ENCODE results near the gene CHRNA5. TPM values are rescaled to one million over a fixed set of nuclear protein-coding genes. Genes with fewer than 3 reads are reported as not detected.
"Not testable (repeated sequence)": the region's sequence is repeated elsewhere in the genome, so short reads cannot be mapped to it uniquely, and the experiment has no call there.

Gene CHRNA5
- total RNA-seq, 2 donors from 2014 or later: 1.9 to 2.0 TPM

GRCh38 chr15:78551902-78552301 is 13.4 kb upstream of the CHRNA5 start:
- H3K4me3 ChIP-seq: no peak overlapping the region
- WGBS: 85% methylated on average over 5 of the region's 5 CpGs
- no peaks in the 10 kb centered on the region for H3K9me3 ChIP-seq
- no peak overlapping the region for H3K27ac ChIP-seq
- H3K27me3 ChIP-seq (replicated peaks; ENCODE audit: insufficient read depth): no peaks in the 10 kb centered on the region
- DNase-seq (ENCODE audit: low spot score): no peak
- intact Hi-C loops (cut with DNase I): no loop called here
- H3K4me1 ChIP-seq (replicated peaks): no peaks in the 10 kb centered on the region
- TF ChIP-seq POLR2A (IDR thresholded peaks at IDR 0.05) (no peak), POLR2AphosphoS5 (IDR thresholded peaks at IDR 0.05) (no peak), CTCF (IDR thresholded peaks at IDR 0.05) (no peak)
- H3K36me3 ChIP-seq: peaks cover 7 to 11% of the 10 kb centered on the region in 2 donors

GRCh38 chr15:78552597-78552996 is 12.7 kb upstream of the CHRNA5 start:
- intact Hi-C loops (cut with DNase I): no loop called here
- Histone ChIP-seq H3K27ac (no peak overlapping the region), H3K36me3 (peaks cover 3 to 4% of the 10 kb centered on the region in 2 donors), H3K27me3 (replicated peaks; ENCODE audit: insufficient read depth) (no peaks in the 10 kb centered on the region), H3K9me3 (no peaks in the 10 kb centered on the region), H3K4me3 (no peak overlapping the region), H3K4me1 (replicated peaks) (no peaks in the 10 kb centered on the region)
- 61% methylated on average over 5 of the region's 5 CpGs for WGBS
- no peak for DNase-seq (ENCODE audit: low spot score)
- TF ChIP-seq CTCF (IDR thresholded peaks at IDR 0.05) (no peak), POLR2A (IDR thresholded peaks at IDR 0.05) (no peak), POLR2AphosphoS5 (IDR thresholded peaks at IDR 0.05) (no peak)

GRCh38 chr15:78560201-78560600 is 5.1 kb upstream of the CHRNA5 start:
- H3K4me3 ChIP-seq; H3K27me3 ChIP-seq (replicated peaks; ENCODE audit: insufficient read depth); H3K9me3 ChIP-seq; H3K27ac ChIP-seq; DNase-seq (ENCODE audit: low spot score); H3K4me1 ChIP-seq (replicated peaks); H3K36me3 ChIP-seq; intact Hi-C loops (cut with DNase I): not testable (repeated sequence)
- WGBS: 89% methylated on average over 10 of the region's 10 CpGs

GRCh38 chr15:78561490-78561889 is 3.8 kb upstream of the CHRNA5 start:
- Histone ChIP-seq H3K27me3 (replicated peaks; ENCODE audit: insufficient read depth) (no peaks in the 10 kb centered on the region), H3K9me3 (no peaks in the 10 kb centered on the region), H3K27ac (no peak overlapping the region), H3K4me1 (replicated peaks) (no peaks in the 10 kb centered on the region), H3K36me3 (no peaks in the 10 kb centered on the region), H3K4me3 (no peak overlapping the region)
- intact Hi-C loops (cut with DNase I): no loop called here
- no peak for DNase-seq (ENCODE audit: low spot score)
- TF ChIP-seq CTCF (IDR thresholded peaks at IDR 0.05): no peak
- no peak for TF ChIP-seq POLR2AphosphoS5 (IDR thresholded peaks at IDR 0.05)
- no peak for TF ChIP-seq POLR2A (IDR thresholded peaks at IDR 0.05)
- whole genome bisulfite sequencing: 83% methylated on average over 5 of the region's 5 CpGs

- Histone ChIP-seq H3K4me3 (no peak overlapping the region), H3K27me3 (replicated peaks; ENCODE audit: insufficient read depth) (no peaks in the 10 kb centered on the region), H3K9me3 (no peaks in the 10 kb centered on the region), H3K36me3 (no peaks in the 10 kb centered on the region), H3K4me1 (replicated peaks) (no peaks in the 10 kb centered on the region), H3K27ac (no peak overlapping the region)
- WGBS: 94% methylated on average over 2 of the region's 2 CpGs
- no peak for TF ChIP-seq CTCF (IDR thresholded peaks at IDR 0.05)
- no peak for TF ChIP-seq POLR2AphosphoS5 (IDR thresholded peaks at IDR 0.05)
- TF ChIP-seq POLR2A (IDR thresholded peaks at IDR 0.05): no peak
- intact Hi-C loops (cut with DNase I): no loop called here
- no peak for DNase-seq (ENCODE audit: low spot score)
Observed at GRCh38 chr15:78563092-78563491, 2.2 kb upstream of the CHRNA5 start.
